HG03520 (cell line): ENCODE data around the gene MFSD6.
A peak's percentile ranks its signal among the peaks of the same experiment; 100 is the strongest.

ENCODE experiments used
- ATAC-seq: cut with Tn5 transposase; IDR thresholded peaks from one replicate; pipeline ENCODE4 v1.9.1; 2021; ENCODE audit warnings: mild to moderate bottlenecking, moderate library complexity; ENCODE audit not compliant: unreplicated experiment

MFSD6 gene

DNA sequence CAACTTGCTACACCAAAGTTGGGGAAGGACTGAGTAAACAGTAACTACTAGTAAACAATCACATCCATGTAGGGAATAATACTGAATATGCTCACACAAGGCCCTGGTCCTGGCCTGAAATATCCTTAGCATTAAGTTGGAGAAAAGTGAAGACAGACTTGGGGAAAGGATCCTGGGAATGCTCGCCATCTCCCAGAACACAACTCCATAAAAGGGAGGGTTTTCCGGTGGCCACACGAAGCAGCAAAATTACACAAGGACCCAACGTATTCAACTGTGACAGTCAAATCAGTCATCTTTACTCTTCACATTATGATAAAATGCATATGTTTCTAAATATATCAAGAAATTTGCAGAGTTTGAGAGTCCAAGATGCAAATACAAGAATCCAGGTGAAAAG lies 119.1 kb downstream of the MFSD6 start:
- no peak for ATAC-seq

GRCh38 chr2:190527918-190528317 lies 119.8 kb downstream of the MFSD6 start:
- no peak for ATAC-seq

GRCh38 chr2:190528521-190529001 lies 120.4 kb downstream of the MFSD6 start:
- no peak for ATAC-seq

GRCh38 chr2:190529486-190530247 lies 121.5 kb downstream of the MFSD6 start:
- ATAC-seq, result no peak

DNA sequence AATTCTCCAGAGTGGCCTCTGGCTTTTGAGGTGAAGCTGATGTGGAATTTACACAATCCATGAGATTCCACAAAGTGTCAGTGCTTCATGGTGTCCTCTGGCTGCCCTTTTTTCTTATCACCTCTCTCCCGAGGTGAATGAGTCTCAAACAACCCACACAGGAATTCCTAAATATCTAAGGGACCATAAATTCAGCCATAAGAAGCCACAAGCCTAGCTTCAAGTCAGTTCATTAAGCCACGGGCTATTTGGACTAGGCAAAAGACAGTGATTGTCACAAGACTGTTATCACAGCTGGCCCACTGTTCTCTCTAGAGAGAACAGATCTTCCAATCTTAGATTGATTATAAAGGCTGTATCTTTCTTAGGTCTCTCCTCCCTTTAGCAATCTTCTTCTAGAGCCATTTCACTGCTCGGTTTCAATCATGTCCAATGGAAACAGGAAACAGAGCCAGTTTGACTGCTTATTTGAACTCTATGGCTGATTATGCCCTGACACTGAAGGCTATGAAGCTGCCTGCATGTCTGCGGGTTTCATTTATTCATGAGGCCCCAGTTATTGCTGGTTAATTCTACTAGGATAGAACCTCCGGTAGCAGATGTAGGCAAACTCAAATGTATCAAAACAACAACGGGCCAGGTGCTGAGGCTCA lies 122.2 kb downstream of the MFSD6 start:
- no peak for ATAC-seq

GRCh38 chr2:190532581-190532980 lies 124.4 kb downstream of the MFSD6 start:
- ATAC-seq, result no peak

- no peak for ATAC-seq
Observed at GRCh38 chr2:190533175-190533967, 125.2 kb downstream of the MFSD6 start.

GRCh38 chr2:190533968-190534309 lies 125.8 kb downstream of the MFSD6 start:
- peak; percentile 25 for ATAC-seq

GRCh38 chr2:190534310-190535120 lies 126.4 kb downstream of the MFSD6 start, which contains the start of gene NEMP2:
Gene NEMP2 (minus strand): TSS chr2:190534722. CDS start chr2:190534655, 67 bp downstream.
- ATAC-seq, result peak; percentile 65

DNA sequence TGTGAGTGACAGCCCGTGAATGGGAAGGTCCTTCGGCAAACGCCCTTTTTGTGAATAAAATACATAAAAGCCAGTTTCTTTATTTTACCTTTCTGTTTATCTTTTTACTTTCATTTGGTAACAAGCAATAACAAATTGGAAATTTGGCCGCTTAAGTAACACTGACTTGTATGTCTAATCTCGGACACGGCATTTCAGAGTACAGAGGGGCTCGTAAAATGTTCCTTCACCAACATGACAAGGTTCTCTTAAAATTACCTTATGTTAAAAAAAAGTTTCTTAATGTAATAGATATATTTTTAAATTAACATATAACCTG lies 126.9 kb downstream of the MFSD6 start:
- no peak for ATAC-seq

DNA sequence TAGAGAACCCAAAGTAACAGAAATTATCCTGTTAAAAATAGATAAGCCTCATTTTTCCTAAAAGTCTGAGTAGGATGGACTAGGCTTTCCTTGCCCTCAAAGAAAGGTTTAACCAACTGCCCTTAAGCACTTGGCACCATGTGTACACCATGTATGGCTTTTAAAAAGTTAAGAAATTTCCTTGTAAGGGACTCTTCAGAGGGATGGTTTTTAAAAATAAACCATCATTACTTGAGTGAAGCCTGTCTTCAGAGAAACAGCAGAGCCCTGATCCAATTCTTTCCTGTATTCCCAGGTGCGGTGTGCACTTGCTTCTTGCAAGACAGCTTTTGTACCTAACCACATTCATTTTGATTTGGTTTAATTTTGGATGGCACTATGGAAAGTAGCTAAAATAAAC lies 127.4 kb downstream of the MFSD6 start:
- ATAC-seq, result no peak

GRCh38 chr2:190537765-190538164 lies 129.6 kb downstream of the MFSD6 start:
- no peak for ATAC-seq

DNA sequence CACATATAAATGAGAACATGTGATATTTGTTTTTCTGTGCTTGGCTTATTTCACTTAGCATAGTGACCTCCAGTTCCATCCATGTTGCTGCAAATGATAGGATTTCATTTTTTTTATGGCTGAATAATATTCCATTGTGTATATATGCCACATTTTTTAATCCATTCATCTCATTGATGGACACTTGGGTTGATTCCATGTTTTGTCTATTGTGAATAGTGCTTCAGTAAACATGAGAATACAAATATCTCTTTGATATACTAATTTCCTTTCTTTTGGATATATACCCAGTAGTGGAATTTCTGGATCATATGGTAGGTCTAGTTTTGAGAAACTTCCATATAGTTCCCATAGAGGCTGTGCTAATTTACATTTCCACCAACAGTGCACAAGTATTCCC lies 130.0 kb downstream of the MFSD6 start:
- no peak for ATAC-seq

GRCh38 chr2:190540048-190540447 lies 131.9 kb downstream of the MFSD6 start:
- ATAC-seq, result no peak

- no peak for ATAC-seq
Observed at GRCh38 chr2:190545093-190545492, 136.9 kb downstream of the MFSD6 start.

- no peak for ATAC-seq
Observed at GRCh38 chr2:190545555-190546385, 137.6 kb downstream of the MFSD6 start.

DNA sequence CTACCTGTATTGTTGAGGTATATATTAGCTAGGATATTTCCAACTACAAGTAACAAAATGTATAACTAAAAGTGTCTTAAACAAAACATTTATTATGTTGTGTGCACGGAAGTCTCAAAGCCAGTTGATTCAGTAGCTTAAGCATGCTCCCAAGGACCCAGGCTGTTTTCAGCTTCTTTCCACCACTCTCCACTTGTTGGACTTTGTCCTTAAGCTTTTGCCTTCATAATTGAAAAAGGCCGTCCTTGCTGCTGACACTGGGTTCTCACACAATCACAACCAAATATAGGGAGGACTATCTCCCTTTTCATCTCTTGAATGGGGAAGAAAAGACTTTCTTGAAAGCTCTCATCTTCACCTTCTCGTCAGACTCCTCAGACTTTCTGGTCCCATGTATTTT lies 138.6 kb downstream of the MFSD6 start:
- ATAC-seq, result no peak

DNA sequence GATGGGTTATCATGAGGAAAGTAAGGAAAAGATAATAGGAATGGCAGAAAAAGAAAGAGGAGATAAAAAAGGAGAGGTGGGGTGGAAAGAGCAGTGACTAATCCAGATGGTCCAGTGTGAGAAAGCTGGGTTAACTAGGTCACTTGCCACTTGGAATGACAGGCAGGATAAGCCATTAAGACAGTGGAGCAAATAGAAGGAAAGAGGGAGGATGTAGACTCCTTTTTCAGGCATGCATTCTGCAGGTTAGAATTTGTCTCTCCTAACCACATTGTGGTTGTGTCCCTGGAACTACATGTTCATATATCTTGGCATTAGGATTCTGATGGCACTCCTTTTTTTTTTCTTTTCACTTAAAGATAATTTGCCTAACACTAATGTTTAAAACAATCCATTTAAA lies 139.7 kb downstream of the MFSD6 start:
- ATAC-seq, result no peak

GRCh38 chr2:190550137-190550536 lies 142.0 kb downstream of the MFSD6 start:
- ATAC-seq, result no peak
